SK-N-SH (cell line): ENCODE measurements around the gene LSR. TPM values are rescaled to one million over a fixed set of nuclear protein-coding genes. Genes with fewer than 3 reads are reported as not detected.
"Not testable (repeated sequence)": the region's sequence is repeated elsewhere in the genome, so short reads cannot be mapped to it uniquely, and the experiment has no call there.

Experiments used
- CTCF ChIA-PET: fragments of 300-600, 350-600 bp; formaldehyde crosslinking; extraction: SDS; loops from one replicate; lab custom pipeline; 2021; lab: Yijun Ruan, JAX
- POLR2A ChIA-PET: fragments of 350-600 bp; sonication (Branson Sonifier 250); formaldehyde crosslinking; extraction: SDS; loops from one replicate; lab custom pipeline; 2020; ENCODE audit warnings: antibody characterized with exemption, inconsistent platforms; lab: Yijun Ruan, JAX
- DNase-seq: peaks from one replicate; pipeline ENCODE4 v3.0.0; 2012
- H2AFZ ChIP-seq: fragments of 200-600 bp; sonication (generic); 2 replicates; pipeline ENCODE4 v1.8.1; 2016; ENCODE audit warnings: antibody characterized with exemption, mild to moderate bottlenecking, low read depth
- H3F3A ChIP-seq: fragments of 200-600 bp; sonication (generic); replicated peaks from 2 replicates; pipeline ENCODE3; 2016; ENCODE audit warnings: antibody characterized with exemption, mild to moderate bottlenecking; ENCODE audit not compliant: insufficient read depth
- H3K27ac ChIP-seq, 2 experiments: fragments of 200-500 bp in 1 of 2; fragments of 200-600 bp in 1 of 2; sonication (Bioruptor generic) in 1 of 2; sonication (generic), shearing (Covaris generic) in 1 of 2; 2 replicates each; pipeline versions ENCODE4 v1.5.1 to v1.6.1; 2014 to 2016; ENCODE audit warnings: low read depth in 2 of 2, inconsistent platforms in 1 of 2, low read length in 1 of 2, mild to moderate bottlenecking in 1 of 2, mixed read lengths in 1 of 2
- H3K27me3 ChIP-seq: fragments of 200-600 bp; sonication (generic), shearing (Covaris generic); 2 replicates; pipeline ENCODE4 v1.6.1; 2016; ENCODE audit warnings: mixed run types; ENCODE audit not compliant: insufficient read depth
- H3K36me3 ChIP-seq, 2 experiments: fragments of 200-500 bp in 1 of 2; fragments of 200-600 bp in 1 of 2; sonication (Bioruptor generic) in 1 of 2; sonication (generic) in 1 of 2; replicated peaks in 1 of 2; 2 replicates each; pipeline versions ENCODE3 to v1.5.1; 2014 to 2016; ENCODE audit warnings: low read length in 1 of 2, mild to moderate bottlenecking in 1 of 2; ENCODE audit not compliant: insufficient read depth in 2 of 2, control insufficient read depth in 1 of 2
- H3K4me1 ChIP-seq, 2 experiments: fragments of 200-500 bp in 1 of 2; fragments of 200-600 bp in 1 of 2; sonication (Bioruptor generic) in 1 of 2; sonication (generic), shearing (Covaris generic) in 1 of 2; 2 replicates each; pipeline versions ENCODE4 v1.5.1 to v1.6.1; 2014 to 2016; ENCODE audit warnings: low read depth in 1 of 2, low read length in 1 of 2, mixed run types in 1 of 2; ENCODE audit not compliant: insufficient read depth in 2 of 2, control insufficient read depth in 1 of 2
- H3K4me2 ChIP-seq: fragments of 200-600 bp; sonication (generic), shearing (Covaris generic); 2 replicates; pipeline ENCODE4 v1.6.1; 2017; ENCODE audit warnings: mixed run types
- H3K4me3 ChIP-seq, 2 experiments: fragments of 200-500 bp in 1 of 2; fragments of 200-600 bp in 1 of 2; sonication (Bioruptor generic) in 1 of 2; sonication (generic), shearing (Covaris generic) in 1 of 2; 2 replicates each; pipeline versions ENCODE4 v1.5.1 to v1.8.1; 2014 to 2016; ENCODE audit warnings: low read depth in 2 of 2, inconsistent platforms in 1 of 2, low read length in 1 of 2, mild to moderate bottlenecking in 1 of 2, mixed read lengths in 1 of 2, moderate library complexity in 1 of 2
- H3K79me2 ChIP-seq: fragments of 200-600 bp; sonication (generic); 2 replicates; pipeline ENCODE4 v1.8.1; 2017; ENCODE audit warnings: mild to moderate bottlenecking; ENCODE audit not compliant: insufficient read depth
- H3K9ac ChIP-seq: fragments of 200-600 bp; sonication (generic); 2 replicates; pipeline ENCODE4 v1.6.1; 2017; ENCODE audit warnings: mixed run types
- H3K9me2 ChIP-seq: fragments of 200-600 bp; sonication (generic); 2 replicates; pipeline ENCODE4 v1.6.1; 2017; ENCODE audit warnings: mixed run types
- H3K9me3 ChIP-seq: fragments of 200-600 bp; sonication (generic); 2 replicates; pipeline ENCODE4 v1.6.1; 2017; ENCODE audit warnings: mixed run types, mild to moderate bottlenecking, moderate library complexity
- H4K20me1 ChIP-seq: fragments of 200-600 bp; sonication (generic); 2 replicates; pipeline ENCODE4 v1.6.1; 2017; ENCODE audit warnings: mild to moderate bottlenecking, mixed run types; ENCODE audit not compliant: insufficient read depth
- CHD2 ChIP-seq: fragments of 150-350 bp; IDR thresholded peaks from 2 replicates; pipeline ENCODE4 v1.6.1; 2018; ENCODE audit warnings: low read length; ENCODE audit not compliant: partially characterized antibody
- ELF1 ChIP-seq: IDR thresholded peaks from 2 replicates; pipeline ENCODE4 v1.4.0; 2012
- EZH2phosphoT487 ChIP-seq: fragments of 200-600 bp; sonication (generic); IDR thresholded peaks from 2 replicates; pipeline ENCODE4 v1.6.1; 2017; ENCODE audit warnings: low read depth, mixed run types, mild to moderate bottlenecking, antibody characterized with exemption, moderate library complexity, borderline replicate concordance
- FOXM1 ChIP-seq: IDR thresholded peaks from 2 replicates; pipeline ENCODE4 v1.4.0; 2012; ENCODE audit warnings: low read depth, mild to moderate bottlenecking
- IRF3 ChIP-seq: fragments of 150-350 bp; IDR thresholded peaks from 2 replicates; pipeline ENCODE4 v1.6.1; 2016; ENCODE audit warnings: mild to moderate bottlenecking, low read depth, low read length
- MEF2A ChIP-seq: IDR thresholded peaks from 2 replicates; pipeline ENCODE4 v1.4.0; 2012; ENCODE audit warnings: low read depth, borderline replicate concordance
- MXI1 ChIP-seq: IDR thresholded peaks from 2 replicates; pipeline ENCODE4 v1.6.1; 2012; ENCODE audit warnings: mild to moderate bottlenecking, low read depth, low read length, improper control_type of control experiment
- NFIC ChIP-seq: IDR thresholded peaks from 2 replicates; pipeline ENCODE4 v1.4.0; 2012; ENCODE audit warnings: borderline replicate concordance
- PBX3 ChIP-seq: IDR thresholded peaks from 2 replicates; pipeline ENCODE4; 2012
- POLR2AphosphoS5 ChIP-seq: IDR thresholded peaks from 2 replicates; pipeline ENCODE4 v1.6.1; 2012; ENCODE audit warnings: low read depth, low read length
- RCOR1 ChIP-seq: fragments of 150-350 bp; IDR thresholded peaks from 2 replicates; pipeline ENCODE4 v1.6.1; 2017; ENCODE audit warnings: antibody characterized with exemption, low read length
- RXRA ChIP-seq: IDR thresholded peaks from 2 replicates; pipeline ENCODE4 v1.4.0; 2012; ENCODE audit warnings: low read depth, mild to moderate bottlenecking, borderline replicate concordance
- SIN3A ChIP-seq: IDR thresholded peaks from 2 replicates; pipeline ENCODE4 v1.6.1; 2012; ENCODE audit warnings: low read depth, mild to moderate bottlenecking, low read length, moderate library complexity, borderline replicate concordance
- SMC3 ChIP-seq: IDR thresholded peaks from 2 replicates; pipeline ENCODE4 v1.6.1; 2012; ENCODE audit warnings: low read depth, low read length, improper control_type of control experiment
- TEAD4 ChIP-seq: IDR thresholded peaks from 2 replicates; pipeline ENCODE4 v1.4.0; 2012; ENCODE audit warnings: mild to moderate bottlenecking, borderline replicate concordance; ENCODE audit not compliant: insufficient read depth
- USF1 ChIP-seq: IDR thresholded peaks from 2 replicates; pipeline ENCODE4 v1.4.0; 2012; ENCODE audit warnings: low read depth, borderline replicate concordance
- WGBS: methylation state at CpG from one replicate; pipeline ENCODE4 v1.1.6; 2017; ENCODE audit warnings: low lambda C conversion rate; 5-methylcytosine and 5-hydroxymethylcytosine counted together
- polyA plus RNA-seq, 3 experiments: library from polyadenylated mRNA; depleted of rRNA; stranded (reverse); fragments of >200 nt; gene quantifications; 2 replicates each; pipeline ENCODE4 v1.2.3, GENCODE V29; 2012
- TF ChIP-seq, protein P1 (sequence below): IDR thresholded peaks from 2 replicates; pipeline ENCODE4 v1.4.0; 2012; ENCODE audit warnings: low read depth

Gene LSR
- polyA plus RNA-seq, 1 of the 3 experiments (the other 2 are of a cell fraction): 0.62 TPM

- TF ChIP-seq IRF3: no peak
- TF ChIP-seq, all 33 proteins: peak for 0
Measured at GRCh38 chr19:35281303-35281702, 32.5 kb downstream of the LSR start (continued).

DNA sequence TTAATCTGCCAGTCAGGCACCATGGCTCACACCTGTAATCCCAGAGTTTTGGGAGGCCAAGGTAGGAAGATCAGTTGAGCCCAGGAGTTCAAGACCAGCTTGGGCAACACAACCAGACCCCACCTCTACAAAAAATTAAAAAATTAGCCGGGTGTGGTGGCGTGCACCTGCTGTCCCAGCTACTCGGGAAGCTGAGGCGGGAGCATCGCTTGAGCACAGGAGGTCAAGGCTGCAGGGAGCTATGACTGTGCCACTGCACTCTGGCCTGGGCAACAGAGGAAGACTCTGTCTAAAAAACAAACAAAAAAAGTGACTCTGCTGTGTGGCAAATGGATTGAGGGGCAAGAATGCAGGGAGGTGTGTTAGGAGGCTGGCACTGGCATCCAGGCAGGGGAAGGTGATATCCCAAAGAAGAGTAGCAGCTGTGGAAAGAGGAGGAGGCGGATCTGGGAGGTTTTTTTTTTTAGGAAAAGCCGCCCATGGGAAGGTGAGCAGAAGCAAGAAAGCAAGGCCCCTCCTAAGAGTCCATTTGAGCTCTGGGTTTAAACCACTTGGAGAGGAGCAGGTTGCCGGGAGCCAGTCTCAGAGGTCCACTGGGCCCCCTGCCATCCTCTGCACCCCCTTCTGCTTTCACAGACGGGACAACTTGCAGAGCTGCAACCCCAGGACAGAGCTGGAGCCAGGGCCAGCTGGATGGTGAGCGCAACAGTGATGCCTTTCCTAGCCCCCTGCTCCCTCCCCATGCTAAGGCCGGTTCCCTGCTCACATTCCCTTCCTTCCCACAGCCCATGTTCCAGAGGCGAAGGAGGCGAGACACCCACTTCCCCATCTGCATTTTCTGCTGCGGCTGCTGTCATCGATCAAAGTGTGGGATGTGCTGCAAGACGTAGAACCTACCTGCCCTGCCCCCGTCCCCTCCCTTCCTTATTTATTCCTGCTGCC lies 35.6 kb downstream of the LSR start:
- H3K9me2 ChIP-seq: no peaks in the 10 kb centered on the region
- DNase-seq: no peak
- H4K20me1 ChIP-seq: no peaks in the 10 kb centered on the region
- CTCF ChIA-PET: interaction anchor here (0.9 to 1.3 kb wide), 4 partner anchors 10 to 43 kb away, joined by 3 to 4 read pairs (median 4); no protein-coding TSS in a partner anchor
- no peaks in the 10 kb centered on the region for H3K9me3 ChIP-seq
- TF ChIP-seq FOXM1 (no peak), MEF2A (no peak), ELF1 (no peak), SMC3 (no peak)
- no peak overlapping the region for H3K4me2 ChIP-seq
- H3K27ac ChIP-seq: no peak overlapping the region
- no peaks in the 10 kb centered on the region for H3K4me1 ChIP-seq
- no peaks in the 10 kb centered on the region for H3K79me2 ChIP-seq
- no peaks in the 10 kb centered on the region for H3K36me3 ChIP-seq
- H3F3A ChIP-seq: no peaks in the 10 kb centered on the region
- H2AFZ ChIP-seq: no peak overlapping the region
- H3K9ac ChIP-seq: no peak overlapping the region
- H3K4me3 ChIP-seq: no peak overlapping the region
- peaks cover 51% of the 10 kb centered on the region for H3K27me3 ChIP-seq
- POLR2A ChIA-PET: no interaction called here
- WGBS: 49% methylated on average over 17 of the region's 17 CpGs

DNA sequence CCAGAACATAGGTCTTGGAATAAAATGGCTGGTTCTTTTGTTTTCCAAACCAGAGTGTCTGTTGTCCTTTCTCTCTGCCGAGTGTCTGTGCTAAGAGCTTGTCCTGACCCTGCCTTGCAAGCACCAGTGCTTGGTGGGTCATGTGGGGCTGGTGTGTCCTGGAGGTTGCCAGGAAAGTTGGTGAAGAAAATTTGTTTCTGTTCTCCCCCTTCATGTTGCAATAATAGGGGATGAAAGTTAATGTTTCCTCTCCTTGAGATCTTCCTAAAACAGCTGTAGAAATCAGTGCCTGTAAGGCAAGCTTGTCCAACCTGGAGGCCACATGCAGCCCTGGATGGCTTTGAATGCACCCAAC lies 36.3 kb downstream of the LSR start:
- H3K9me2 ChIP-seq: no peaks in the 10 kb centered on the region
- no peak overlapping the region for H2AFZ ChIP-seq
- no peaks in the 10 kb centered on the region for H4K20me1 ChIP-seq
- no peaks in the 10 kb centered on the region for H3K36me3 ChIP-seq
- no peak overlapping the region for H3K9ac ChIP-seq
- no peaks in the 10 kb centered on the region for H3K9me3 ChIP-seq
- POLR2A ChIA-PET: no interaction called here
- no peak overlapping the region for H3K4me3 ChIP-seq
- CTCF ChIA-PET: interaction anchor here (0.9 to 1.3 kb wide), 3 partner anchors 10 to 31 kb away, joined by 3 to 4 read pairs (median 4); no protein-coding TSS in a partner anchor
- no peak for TF ChIP-seq CHD2
- TF ChIP-seq RXRA: no peak
- TF ChIP-seq PBX3: no peak
- TF ChIP-seq, protein P1, sequence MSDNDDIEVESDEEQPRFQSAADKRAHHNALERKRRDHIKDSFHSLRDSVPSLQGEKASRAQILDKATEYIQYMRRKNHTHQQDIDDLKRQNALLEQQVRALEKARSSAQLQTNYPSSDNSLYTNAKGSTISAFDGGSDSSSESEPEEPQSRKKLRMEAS: no peak
- no peak for TF ChIP-seq MXI1
- TF ChIP-seq EZH2phosphoT487: no peak
- TF ChIP-seq POLR2AphosphoS5: no peak
- TF ChIP-seq RCOR1: no peak
- TF ChIP-seq NFIC: no peak
- TF ChIP-seq USF1: no peak
- TF ChIP-seq TEAD4: no peak
- no peak for TF ChIP-seq SIN3A
- H3F3A ChIP-seq: no peaks in the 10 kb centered on the region
- H3K27ac ChIP-seq: no peak overlapping the region
- no peaks in the 10 kb centered on the region for H3K79me2 ChIP-seq
- H3K4me2 ChIP-seq: no peak overlapping the region
- DNase-seq: no peak
- 0% methylated on average over 1 of the region's 1 CpG for WGBS
- H3K27me3 ChIP-seq: peaks cover 56% of the 10 kb centered on the region
- H3K4me1 ChIP-seq: no peaks in the 10 kb centered on the region

GRCh38 chr19:35285465-35285864 lies 36.7 kb downstream of the LSR start:
- POLR2A ChIA-PET, DNase-seq, H4K20me1 ChIP-seq, H3K27ac ChIP-seq, H3K79me2 ChIP-seq, H3K4me3 ChIP-seq, H3K9me3 ChIP-seq, H3K36me3 ChIP-seq, H3K4me1 ChIP-seq, H3F3A ChIP-seq, H3K4me2 ChIP-seq, H3K9me2 ChIP-seq, H2AFZ ChIP-seq, H3K9ac ChIP-seq: not testable (repeated sequence)
- 56% methylated on average over 3 of the region's 3 CpGs for WGBS
- H3K27me3 ChIP-seq: peaks cover 60% of the 10 kb centered on the region
- CTCF ChIA-PET: interaction anchor here (1.0 to 1.3 kb wide), 2 partner anchors 10 to 31 kb away, joined by 4 read pairs; no protein-coding TSS in a partner anchor
